ENCODE results near the gene NISCH. TPM values are rescaled to one million over a fixed set of nuclear protein-coding genes. Genes with fewer than 3 reads are reported as not detected.

Gene NISCH
- total RNA-seq, 6 experiments from 2014 or later = 19.7 to 51.9 (median 30.6) TPM

GRCh38 chr3:52446631-52447511, 8.5 kb upstream of the NISCH start:
- Histone ChIP-seq H3K27me3 (no peaks in the 10 kb centered on the region), H3K27ac (no peak overlapping the region), H3K36me3 (no peaks in the 10 kb centered on the region), H3K4me3 (no peak overlapping the region), H3K9me3 (no peaks in the 10 kb centered on the region), H3K4me1 (peaks cover 0 to 6% (median 2%) of the 10 kb centered on the region in 4 donors)
- WGBS (ENCODE audit: insufficient coverage, low coverage, low lambda C conversion rate, missing lambda C conversion rate) = 0% methylated on average over 4 of the region's 13 CpGs
- intact Hi-C loops (cut with DNase I) = no loop called here
- peak; percentile 39 to 68 (median 63) for ATAC-seq
- DNase-seq = peak in 1 of 3 donors; percentile 57
- TF ChIP-seq, protein P1, sequence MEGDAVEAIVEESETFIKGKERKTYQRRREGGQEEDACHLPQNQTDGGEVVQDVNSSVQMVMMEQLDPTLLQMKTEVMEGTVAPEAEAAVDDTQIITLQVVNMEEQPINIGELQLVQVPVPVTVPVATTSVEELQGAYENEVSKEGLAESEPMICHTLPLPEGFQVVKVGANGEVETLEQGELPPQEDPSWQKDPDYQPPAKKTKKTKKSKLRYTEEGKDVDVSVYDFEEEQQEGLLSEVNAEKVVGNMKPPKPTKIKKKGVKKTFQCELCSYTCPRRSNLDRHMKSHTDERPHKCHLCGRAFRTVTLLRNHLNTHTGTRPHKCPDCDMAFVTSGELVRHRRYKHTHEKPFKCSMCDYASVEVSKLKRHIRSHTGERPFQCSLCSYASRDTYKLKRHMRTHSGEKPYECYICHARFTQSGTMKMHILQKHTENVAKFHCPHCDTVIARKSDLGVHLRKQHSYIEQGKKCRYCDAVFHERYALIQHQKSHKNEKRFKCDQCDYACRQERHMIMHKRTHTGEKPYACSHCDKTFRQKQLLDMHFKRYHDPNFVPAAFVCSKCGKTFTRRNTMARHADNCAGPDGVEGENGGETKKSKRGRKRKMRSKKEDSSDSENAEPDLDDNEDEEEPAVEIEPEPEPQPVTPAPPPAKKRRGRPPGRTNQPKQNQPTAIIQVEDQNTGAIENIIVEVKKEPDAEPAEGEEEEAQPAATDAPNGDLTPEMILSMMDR (IDR thresholded peaks at IDR 0.05) = peak; percentile 98 to 99 (median 98)
- TF ChIP-seq POLR2A (IDR thresholded peaks at IDR 0.05) = no peak

DNA sequence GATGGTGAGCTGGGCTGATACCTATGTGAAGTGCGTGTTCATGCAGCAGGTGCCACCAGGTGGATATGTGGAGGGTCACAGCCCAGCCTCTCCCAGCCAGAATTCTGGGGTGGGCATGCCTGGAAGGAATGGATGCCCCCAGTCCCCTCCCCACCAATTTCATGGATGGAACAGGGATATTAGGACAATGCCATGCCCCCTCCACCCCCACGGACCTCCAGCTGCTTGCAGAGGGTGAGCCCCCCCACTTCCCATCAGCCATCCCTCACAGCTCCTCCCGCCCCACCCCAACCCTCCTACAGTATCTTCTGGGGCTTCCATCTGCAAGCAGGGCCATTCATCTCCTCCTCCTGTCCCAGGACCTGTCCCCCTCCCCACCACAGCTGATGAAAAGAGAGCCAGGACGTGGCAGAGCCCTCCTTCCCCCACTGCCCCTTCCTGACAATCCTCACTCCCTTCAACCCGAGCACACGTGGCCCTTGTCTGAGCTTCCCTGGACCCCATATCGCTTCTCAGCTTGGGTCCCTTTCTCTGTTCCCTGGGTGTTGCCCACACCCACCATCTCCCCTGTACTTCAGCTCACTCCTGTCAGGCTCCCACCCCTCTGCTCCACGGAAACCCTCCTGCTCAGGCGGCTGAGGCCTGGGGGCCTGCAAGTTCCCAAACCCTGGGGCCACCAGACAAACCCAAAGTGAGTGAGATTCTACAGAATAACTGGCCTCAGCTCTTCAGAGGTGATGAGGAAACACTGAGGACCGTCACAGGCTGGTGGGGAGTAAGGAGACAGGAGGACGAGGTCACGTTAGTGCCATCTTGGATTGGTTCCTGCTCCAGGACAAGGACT, 7.7 kb upstream of the NISCH start:
- DNase-seq = peak in 1 of 3 donors; percentile 47
- TF ChIP-seq POLR2A (IDR thresholded peaks at IDR 0.05) = no peak
- TF ChIP-seq, protein P1 (IDR thresholded peaks at IDR 0.05) = no peak
- no peaks in the 10 kb centered on the region for H3K9me3 ChIP-seq
- intact Hi-C loops (cut with DNase I) = no loop called here
- H3K27ac ChIP-seq = no peak overlapping the region
- H3K4me1 ChIP-seq = peaks cover 0 to 6% (median 2%) of the 10 kb centered on the region in 4 donors
- 68% methylated on average over 12 of the region's 12 CpGs for WGBS (ENCODE audit: insufficient coverage, low coverage, low lambda C conversion rate, missing lambda C conversion rate)
- no peaks in the 10 kb centered on the region for H3K27me3 ChIP-seq
- H3K36me3 ChIP-seq = no peaks in the 10 kb centered on the region
- no peak for ATAC-seq
- H3K4me3 ChIP-seq = no peak overlapping the region

- H3K9me3 ChIP-seq = no peaks in the 10 kb centered on the region
- H3K4me1 ChIP-seq = peaks cover 0 to 6% (median 3%) of the 10 kb centered on the region in 4 donors
- H3K27ac ChIP-seq = no peak overlapping the region
- no peak for TF ChIP-seq POLR2A (IDR thresholded peaks at IDR 0.05)
- TF ChIP-seq, protein P1 (IDR thresholded peaks at IDR 0.05) = no peak
- intact Hi-C loops (cut with DNase I) = no loop called here
- ATAC-seq (peak in 3 of 4 donors; percentile 1 to 16 (median 4)), DNase-seq (no peak)
- no peaks in the 10 kb centered on the region for H3K36me3 ChIP-seq
- no peaks in the 10 kb centered on the region for H3K27me3 ChIP-seq
- H3K4me3 ChIP-seq = no peak overlapping the region
- 80% methylated on average over 2 of the region's 11 CpGs for WGBS (ENCODE audit: insufficient coverage, low coverage, low lambda C conversion rate, missing lambda C conversion rate)
These were observed 4.7 kb upstream of the NISCH start for GRCh38 chr3:52450489-52451236.

Measured in right lobe of liver (tissue), 6 donors.